ENCODE results near the gene ABCG8.
"Not testable (repeated sequence)": the region's sequence is repeated elsewhere in the genome, so short reads cannot be mapped to it uniquely, and the experiment has no call there.

Gene ABCG8

GRCh38 chr2:43874776-43875451, 36.1 kb downstream of the ABCG8 start:
- no peak for DNase-seq (ENCODE audit: low read depth)

- peak; percentile 23 for DNase-seq (ENCODE audit: low read depth)
These were observed 39.2 kb downstream of the ABCG8 start for GRCh38 chr2:43877782-43878464.

- DNase-seq (ENCODE audit: low read depth), result no peak
These were observed 40.5 kb downstream of the ABCG8 start for GRCh38 chr2:43879261-43879660.

GRCh38 chr2:43880471-43880870, 41.7 kb downstream of the ABCG8 start:
- no peak for DNase-seq (ENCODE audit: low read depth)

- no peak for DNase-seq (ENCODE audit: low read depth)
These were observed 42.2 kb downstream of the ABCG8 start for GRCh38 chr2:43880952-43881351.

GRCh38 chr2:43882312-43882711, 43.5 kb downstream of the ABCG8 start:
- no peak for DNase-seq (ENCODE audit: low read depth)

GRCh38 chr2:43884689-43885088, 45.9 kb downstream of the ABCG8 start:
- no peak for DNase-seq (ENCODE audit: low read depth)

- no peak for DNase-seq (ENCODE audit: low read depth)
These were observed 46.4 kb downstream of the ABCG8 start for GRCh38 chr2:43885132-43885632.

GRCh38 chr2:43887176-43887575, 48.4 kb downstream of the ABCG8 start:
- DNase-seq (ENCODE audit: low read depth), result no peak

GRCh38 chr2:43889416-43889815, 50.6 kb downstream of the ABCG8 start:
- DNase-seq (ENCODE audit: low read depth), result no peak

- DNase-seq (ENCODE audit: low read depth), result no peak
These were observed 52.1 kb downstream of the ABCG8 start for GRCh38 chr2:43890855-43891254.

GRCh38 chr2:43894743-43895142, 56.0 kb downstream of the ABCG8 start:
- DNase-seq (ENCODE audit: low read depth), result no peak

GRCh38 chr2:43896906-43897305, 58.1 kb downstream of the ABCG8 start:
- no peak for DNase-seq (ENCODE audit: low read depth)

GRCh38 chr2:43897492-43897891, 58.7 kb downstream of the ABCG8 start:
- no peak for DNase-seq (ENCODE audit: low read depth)

- DNase-seq (ENCODE audit: low read depth), result no peak
These were observed 59.5 kb downstream of the ABCG8 start for GRCh38 chr2:43898134-43898837.

GRCh38 chr2:43898838-43899346, 60.1 kb downstream of the ABCG8 start:
- no peak for DNase-seq (ENCODE audit: low read depth)

- DNase-seq (ENCODE audit: low read depth), result no peak
These were observed 60.8 kb downstream of the ABCG8 start for GRCh38 chr2:43899589-43899988.

GRCh38 chr2:43905371-43905803, 66.6 kb downstream of the ABCG8 start:
- DNase-seq (ENCODE audit: low read depth), result no peak

- no peak for DNase-seq (ENCODE audit: low read depth)
These were observed 67.1 kb downstream of the ABCG8 start for GRCh38 chr2:43905871-43906270.

GRCh38 chr2:43906448-43907109, 67.8 kb downstream of the ABCG8 start:
- DNase-seq (ENCODE audit: low read depth), result no peak

GRCh38 chr2:43911136-43911790, 72.5 kb downstream of the ABCG8 start:
- not testable (repeated sequence) for DNase-seq (ENCODE audit: low read depth)

- DNase-seq (ENCODE audit: low read depth), result no peak
These were observed 85.7 kb downstream of the ABCG8 start for GRCh38 chr2:43924463-43924862.

All from stimulated activated CD8-positive, alpha-beta memory T cell treated with anti-CD3 and anti-CD28 coated beads, Interleukin-12 subunit alpha, Interleukin-12 subunit beta, amount 100 ng/mL, for 1 hour (primary cell).